ENCODE measurements around the gene FKBP6. TPM values are rescaled to one million over a fixed set of nuclear protein-coding genes. Genes with fewer than 3 reads are reported as not detected.
"Not testable (repeated sequence)": the region's sequence is repeated elsewhere in the genome, so short reads cannot be mapped to it uniquely, and the experiment has no call there.

The FKBP6 gene
- total RNA-seq, 2 experiments from 2014 or later, result not detected

DNA sequence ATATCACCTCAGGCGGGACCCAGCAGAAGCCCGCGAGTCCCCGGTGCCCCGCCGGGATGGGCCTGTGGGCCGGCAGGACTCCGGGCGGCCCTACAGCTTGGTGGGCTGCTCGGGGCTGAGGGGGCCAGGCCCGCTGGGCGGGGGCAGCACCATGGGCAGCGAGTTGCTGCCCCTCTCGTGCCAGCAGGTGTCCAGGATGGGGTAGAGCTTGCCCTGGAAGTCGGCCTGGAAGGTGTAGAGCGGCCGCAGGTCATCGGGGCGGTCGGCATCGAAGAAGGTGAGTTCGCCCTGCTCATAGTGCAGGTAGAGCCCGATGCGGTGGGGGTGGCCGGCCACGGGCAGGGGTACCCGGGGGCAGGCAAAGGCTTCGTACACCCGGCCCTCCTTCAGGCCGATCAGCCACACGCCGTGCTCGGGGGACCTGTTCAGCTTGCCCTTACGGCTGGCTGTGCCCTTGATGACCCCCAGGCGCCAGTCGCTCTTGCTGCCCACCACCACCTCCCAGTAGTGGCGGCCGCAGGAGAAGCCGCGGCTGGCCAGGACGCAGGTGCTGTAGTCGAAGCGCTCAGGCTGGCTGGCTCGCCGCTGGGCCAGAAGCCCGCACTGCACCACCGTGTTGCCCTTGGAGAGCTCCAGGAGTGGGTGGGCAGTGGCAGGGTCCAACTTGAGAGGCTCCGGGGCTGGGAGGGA is 15.0 kb upstream of the FKBP6 start:
- Mint-ChIP-seq H3K9me3 (ENCODE audit: low read depth) (no peaks in the 10 kb centered on the region), H3K4me3 (no peak overlapping the region), H3K27me3 (no peaks in the 10 kb centered on the region), H3K36me3 (peaks cover 4% of the 10 kb centered on the region), H3K27ac (no peak overlapping the region), H3K4me1 (peaks cover 9% of the 10 kb centered on the region)
- CTCF ChIA-PET, result no interaction called here
- ATAC-seq (no peak), DNase-seq (no peak)

DNA sequence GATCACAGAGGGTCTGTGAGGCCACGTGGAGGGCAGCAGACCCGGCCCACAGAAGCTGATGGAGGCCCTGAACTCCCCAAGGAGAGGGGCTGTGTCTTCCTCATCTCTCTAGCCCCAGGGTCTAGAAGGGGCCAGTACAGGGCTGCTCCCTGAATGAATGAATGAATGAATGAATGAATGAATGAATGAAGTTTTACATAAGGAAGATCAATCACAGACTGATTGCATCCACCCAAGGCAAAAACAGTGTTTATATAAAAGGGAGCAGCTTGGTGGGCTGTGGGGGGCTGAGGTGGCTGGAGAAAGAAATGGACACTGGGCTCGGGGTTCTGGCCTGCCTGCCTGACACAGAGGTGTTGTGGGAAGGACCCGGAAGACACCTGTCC is 14.4 kb upstream of the FKBP6 start:
- no peak overlapping the region for H3K27ac Mint-ChIP-seq
- DNase-seq (no peak), ATAC-seq (no peak)
- H3K9me3 Mint-ChIP-seq (ENCODE audit: low read depth), result no peaks in the 10 kb centered on the region
- no peaks in the 10 kb centered on the region for H3K27me3 Mint-ChIP-seq
- peaks cover 7% of the 10 kb centered on the region for H3K4me1 Mint-ChIP-seq
- peaks cover 4% of the 10 kb centered on the region for H3K36me3 Mint-ChIP-seq
- H3K4me3 Mint-ChIP-seq, result no peak overlapping the region
- CTCF ChIA-PET, result no interaction called here

DNA sequence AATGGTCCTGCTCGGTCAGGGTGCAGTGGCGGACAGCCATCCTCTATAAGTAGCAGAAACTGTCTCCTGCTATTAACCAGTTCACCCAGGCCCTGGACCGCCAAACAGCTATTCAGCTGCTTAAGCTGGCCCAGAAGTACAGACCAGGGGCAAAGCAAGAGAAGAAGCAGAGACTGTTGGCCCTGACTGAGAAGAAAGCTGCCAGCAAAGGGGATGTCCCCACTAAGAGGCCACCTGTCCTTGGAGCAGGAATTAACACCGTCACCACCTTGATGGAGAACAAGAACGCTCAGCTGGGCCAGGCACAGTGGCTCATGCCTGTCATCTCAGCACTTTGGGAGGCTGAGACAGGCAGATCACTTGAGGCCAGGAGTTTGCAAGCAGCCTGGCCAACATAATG is 13.7 kb upstream of the FKBP6 start:
- Mint-ChIP-seq H3K36me3 (peaks cover under 1% of the 10 kb centered on the region), H3K4me1 (peaks cover 3% of the 10 kb centered on the region), H3K9me3 (ENCODE audit: low read depth) (no peaks in the 10 kb centered on the region), H3K27ac (no peak overlapping the region), H3K4me3 (no peak overlapping the region), H3K27me3 (no peaks in the 10 kb centered on the region)
- CTCF ChIA-PET, result no interaction called here
- ATAC-seq (no peak), DNase-seq (no peak)

DNA sequence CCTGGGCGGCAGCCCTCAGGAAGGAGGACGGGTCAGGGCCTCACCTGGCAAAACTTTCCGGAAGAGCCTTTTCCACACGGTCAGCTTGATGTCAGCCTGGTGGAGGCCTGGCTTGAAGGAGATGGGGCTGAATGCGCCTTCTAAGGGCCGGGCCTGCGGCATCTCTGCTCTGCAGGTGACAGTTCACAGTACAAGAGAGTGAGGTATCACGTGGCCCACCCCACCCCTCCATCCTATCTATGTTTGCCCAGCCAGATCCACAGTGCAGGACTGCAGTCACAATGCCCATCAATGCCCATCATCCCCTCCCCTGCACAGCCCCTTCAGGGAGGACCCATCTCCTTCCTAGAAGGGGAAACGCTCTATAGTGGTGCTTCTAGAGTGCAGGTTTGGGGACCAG is 11.4 kb upstream of the FKBP6 start:
- DNase-seq (no peak), ATAC-seq (no peak)
- Mint-ChIP-seq H3K27ac (no peak overlapping the region), H3K9me3 (ENCODE audit: low read depth) (no peaks in the 10 kb centered on the region), H3K4me3 (no peak overlapping the region), H3K4me1 (no peaks in the 10 kb centered on the region), H3K27me3 (no peaks in the 10 kb centered on the region), H3K36me3 (no peaks in the 10 kb centered on the region)
- CTCF ChIA-PET, result no interaction called here

- H3K4me1 Mint-ChIP-seq; H3K27ac Mint-ChIP-seq; ATAC-seq; H3K4me3 Mint-ChIP-seq; CTCF ChIA-PET; H3K36me3 Mint-ChIP-seq; H3K9me3 Mint-ChIP-seq (ENCODE audit: low read depth); H3K27me3 Mint-ChIP-seq; DNase-seq: not testable (repeated sequence)
Measured at GRCh38 chr7:73318656-73319204, 9.2 kb upstream of the FKBP6 start.

GRCh38 chr7:73319541-73319940 is 8.4 kb upstream of the FKBP6 start:
- peaks cover 12% of the 10 kb centered on the region for H3K4me1 Mint-ChIP-seq
- CTCF ChIA-PET; H3K36me3 Mint-ChIP-seq; DNase-seq; H3K27ac Mint-ChIP-seq; H3K4me3 Mint-ChIP-seq; H3K9me3 Mint-ChIP-seq (ENCODE audit: low read depth); ATAC-seq; H3K27me3 Mint-ChIP-seq: not testable (repeated sequence)

DNA sequence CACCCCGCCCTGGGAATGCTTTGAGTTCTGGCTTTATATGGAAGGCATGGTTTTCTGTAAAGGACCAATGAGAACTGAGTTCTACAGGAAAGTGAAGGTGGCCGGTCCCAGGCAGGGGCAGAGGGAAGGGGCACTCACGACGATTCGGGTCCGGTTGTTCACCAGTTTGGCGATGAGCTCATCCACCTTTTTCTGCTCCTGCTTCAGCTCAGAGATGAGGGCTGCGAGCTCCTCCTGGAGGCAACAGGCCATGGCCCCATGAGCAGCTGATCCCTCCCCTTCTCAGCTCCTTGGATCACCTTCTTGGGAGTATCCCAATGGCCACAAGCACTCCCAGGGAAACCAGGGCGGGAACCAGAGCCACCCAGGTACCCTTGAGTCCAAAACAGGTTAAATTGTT is 8.0 kb upstream of the FKBP6 start:
- H3K4me1 Mint-ChIP-seq, result peaks cover 12% of the 10 kb centered on the region
- CTCF ChIA-PET; H3K9me3 Mint-ChIP-seq (ENCODE audit: low read depth); H3K27ac Mint-ChIP-seq; H3K27me3 Mint-ChIP-seq; H3K4me3 Mint-ChIP-seq; ATAC-seq; H3K36me3 Mint-ChIP-seq; DNase-seq: not testable (repeated sequence)

- CTCF ChIA-PET, result interaction anchor here (0.8 to 2.1 kb wide), 6 partner anchors 12 to 128 kb away, joined by 3 to 17 read pairs (median 4); no protein-coding TSS in a partner anchor
- H3K4me1 Mint-ChIP-seq, result peaks cover 14% of the 10 kb centered on the region
- not testable (repeated sequence) for H3K27ac Mint-ChIP-seq; H3K9me3 Mint-ChIP-seq (ENCODE audit: low read depth); ATAC-seq; DNase-seq; H3K36me3 Mint-ChIP-seq; H3K27me3 Mint-ChIP-seq
- H3K4me3 Mint-ChIP-seq, result peak overlapping the region; percentile 20
Measured at GRCh38 chr7:73323434-73324080, 4.4 kb upstream of the FKBP6 start.

GRCh38 chr7:73324081-73324845 is 3.7 kb upstream of the FKBP6 start:
- Mint-ChIP-seq H3K4me1 (peaks cover 14% of the 10 kb centered on the region), H3K4me3 (peak overlapping the region; percentile 20)
- CTCF ChIA-PET, result interaction anchor here (0.6 to 2.1 kb wide), 7 partner anchors 12 to 128 kb away, joined by 3 to 17 read pairs (median 4); no protein-coding TSS in a partner anchor
- not testable (repeated sequence) for H3K27me3 Mint-ChIP-seq; H3K9me3 Mint-ChIP-seq (ENCODE audit: low read depth); H3K36me3 Mint-ChIP-seq; H3K27ac Mint-ChIP-seq
- ATAC-seq (peak; percentile 86), DNase-seq (peak; percentile 60)

- not testable (repeated sequence) for H3K9me3 Mint-ChIP-seq (ENCODE audit: low read depth); H3K36me3 Mint-ChIP-seq; H3K4me3 Mint-ChIP-seq; ATAC-seq; H3K27me3 Mint-ChIP-seq; DNase-seq; H3K27ac Mint-ChIP-seq
- CTCF ChIA-PET, result interaction anchor here (2.1 kb wide), 1 partner anchor 11 kb away, joined by 17 read pairs; no protein-coding TSS in a partner anchor
- H3K4me1 Mint-ChIP-seq, result peaks cover 14% of the 10 kb centered on the region
Measured at GRCh38 chr7:73325424-73325823, 2.5 kb upstream of the FKBP6 start.

DNA sequence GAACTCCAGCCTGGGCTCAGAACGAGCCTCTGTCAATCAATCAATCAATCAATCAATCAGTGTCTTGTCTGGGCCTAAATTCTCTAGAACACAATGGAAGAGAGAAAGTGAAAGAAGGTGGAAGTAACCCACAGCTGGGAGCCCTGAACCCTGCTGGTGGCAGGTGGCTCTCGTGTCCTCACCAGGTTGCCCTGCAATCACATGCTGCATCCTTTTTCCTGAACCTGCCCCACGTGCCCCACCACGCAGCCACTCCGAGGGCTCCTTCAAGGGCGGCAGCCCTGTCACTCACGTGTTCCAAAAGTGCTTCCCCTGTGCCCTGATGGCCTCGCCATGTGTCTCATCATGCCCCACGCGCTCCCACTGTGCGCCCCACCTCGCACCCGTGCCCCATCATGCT is 512 bp upstream of the FKBP6 start:
- H3K27ac Mint-ChIP-seq; H3K9me3 Mint-ChIP-seq (ENCODE audit: low read depth); CTCF ChIA-PET; H3K4me3 Mint-ChIP-seq; DNase-seq; H3K27me3 Mint-ChIP-seq; H3K36me3 Mint-ChIP-seq; ATAC-seq: not testable (repeated sequence)
- peaks cover 14% of the 10 kb centered on the region for H3K4me1 Mint-ChIP-seq

DNA sequence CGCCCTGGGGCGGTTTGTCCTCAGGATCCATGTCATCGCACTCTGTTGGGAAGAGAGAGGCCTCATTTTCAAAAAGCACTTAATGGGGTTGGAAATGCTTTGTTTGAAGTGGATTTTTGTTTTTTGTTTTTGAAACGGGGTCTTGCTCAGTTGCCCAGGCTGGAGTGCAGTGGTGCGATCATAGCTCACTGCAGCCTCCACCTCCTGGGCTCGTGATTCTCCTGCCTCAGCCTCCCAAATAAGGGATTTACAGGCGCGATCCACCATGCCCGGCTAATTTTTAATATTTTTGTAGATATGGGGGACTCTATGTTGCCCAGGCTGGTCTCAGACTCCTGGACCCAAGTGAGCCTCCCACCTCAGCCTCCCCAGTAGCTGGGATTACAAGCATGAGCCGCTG is 735 bp downstream of the FKBP6 start:
- ATAC-seq (no peak), DNase-seq (no peak)
- H3K9me3 Mint-ChIP-seq (ENCODE audit: low read depth), result no peaks in the 10 kb centered on the region
- peaks cover 3% of the 10 kb centered on the region for H3K27me3 Mint-ChIP-seq
- H3K36me3 Mint-ChIP-seq, result no peaks in the 10 kb centered on the region
- CTCF ChIA-PET, result no interaction called here
- H3K27ac Mint-ChIP-seq, result no peak overlapping the region
- peaks cover 9% of the 10 kb centered on the region for H3K4me1 Mint-ChIP-seq
- H3K4me3 Mint-ChIP-seq, result no peak overlapping the region

DNA sequence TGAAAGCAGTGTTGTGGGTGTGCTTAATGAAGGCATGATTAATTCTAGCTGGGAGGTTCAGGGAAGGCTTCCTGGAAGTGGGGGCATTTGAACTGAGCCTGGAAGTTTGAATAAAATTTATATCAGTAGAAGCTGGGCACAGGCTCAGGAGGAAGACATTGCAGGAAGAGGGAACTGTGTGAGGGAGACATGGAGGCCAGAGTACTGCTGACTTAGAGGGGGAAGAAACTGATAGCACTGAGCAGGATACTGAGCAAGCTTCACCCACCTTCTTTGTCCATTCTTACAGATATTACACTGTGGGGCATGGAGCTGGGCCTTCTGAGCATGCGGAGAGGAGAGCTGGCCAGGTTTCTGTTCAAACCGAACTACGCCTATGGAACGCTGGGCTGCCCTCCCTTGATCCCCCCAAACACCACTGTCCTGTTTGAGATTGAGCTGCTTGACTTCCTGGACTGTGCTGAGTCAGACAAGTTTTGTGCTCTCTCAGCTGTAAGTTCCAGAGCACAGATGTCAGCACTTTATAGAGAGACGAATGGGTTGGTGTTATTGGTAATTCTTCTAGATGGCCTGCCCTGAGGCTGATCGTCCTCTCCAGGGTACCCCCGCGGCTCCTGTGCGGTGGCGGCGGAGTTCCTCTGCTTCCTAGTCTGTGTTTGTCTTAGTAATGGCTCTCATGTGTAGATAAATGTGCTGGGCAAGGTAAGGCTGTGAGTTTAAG is 2.1 kb downstream of the FKBP6 start:
- H3K4me3 Mint-ChIP-seq, result no peak overlapping the region

More for the DNA sequence above, 2.1 kb downstream of the FKBP6 start:
- no peak overlapping the region for H3K27ac Mint-ChIP-seq
- peaks cover 3% of the 10 kb centered on the region for H3K27me3 Mint-ChIP-seq
- H3K36me3 Mint-ChIP-seq, result no peaks in the 10 kb centered on the region
- no peak for DNase-seq
- CTCF ChIA-PET, result no interaction called here
- no peaks in the 10 kb centered on the region for H3K9me3 Mint-ChIP-seq (ENCODE audit: low read depth)
- no peak for ATAC-seq
- peaks cover 1% of the 10 kb centered on the region for H3K4me1 Mint-ChIP-seq
